H9 (cell line): ENCODE results near the gene HABP4. TPM values are rescaled to one million over a fixed set of nuclear protein-coding genes. Genes with fewer than 3 reads are reported as not detected.

Experiments used
- DNase-seq: peaks from one replicate; pipeline ENCODE4 v3.0.0-alpha.2; 2017
- H2AFZ ChIP-seq: one replicate; pipeline ENCODE4 v1.6.1; 2013; ENCODE audit warnings: mild to moderate bottlenecking, low read length, control low read depth, moderate library complexity
- H2AK5ac ChIP-seq: 2 replicates; pipeline ENCODE4 v1.6.1; 2013; ENCODE audit warnings: low read length, control low read depth, mixed read lengths; ENCODE audit not compliant: insufficient read length
- H2BK120ac ChIP-seq: one replicate; pipeline ENCODE4 v1.6.1; 2013; ENCODE audit warnings: low read depth, mild to moderate bottlenecking, low read length, control low read depth, inconsistent platforms; ENCODE audit not compliant: poor library complexity, severe bottlenecking
- H2BK12ac ChIP-seq: 2 replicates; pipeline ENCODE4 v1.6.1; 2013; ENCODE audit warnings: low read length, control low read depth, mixed read lengths, low read depth; ENCODE audit not compliant: insufficient read length
- H2BK15ac ChIP-seq: 2 replicates; pipeline ENCODE4 v1.6.1; 2013; ENCODE audit warnings: low read depth, low read length, control low read depth
- H2BK20ac ChIP-seq: one replicate; pipeline ENCODE4 v1.6.1; 2013; ENCODE audit warnings: low read depth, mild to moderate bottlenecking, low read length, control low read depth, inconsistent platforms; ENCODE audit not compliant: poor library complexity, severe bottlenecking
- H2BK5ac ChIP-seq: 2 replicates; pipeline ENCODE4 v1.6.1; 2013; ENCODE audit warnings: low read length, control low read depth, mixed read lengths; ENCODE audit not compliant: insufficient read length
- H3K14ac ChIP-seq: 2 replicates; pipeline ENCODE4 v1.6.1; 2013; ENCODE audit warnings: low read length, control low read depth; ENCODE audit not compliant: insufficient read depth
- H3K18ac ChIP-seq: 2 replicates; pipeline ENCODE4 v1.6.1; 2013; ENCODE audit warnings: low read depth, mild to moderate bottlenecking, mixed read lengths, low read length, control low read depth; ENCODE audit not compliant: insufficient read length
- H3K23ac ChIP-seq: 2 replicates; pipeline ENCODE4 v1.6.1; 2013; ENCODE audit warnings: low read length, control low read depth, mixed read lengths, low read depth; ENCODE audit not compliant: insufficient read length
- H3K23me2 ChIP-seq: 2 replicates; pipeline ENCODE4 v1.6.1; 2013; ENCODE audit warnings: low read depth, mild to moderate bottlenecking, mixed read lengths, low read length, control low read depth; ENCODE audit not compliant: insufficient read length, poor library complexity, severe bottlenecking
- H3K27ac ChIP-seq: 2 replicates; pipeline ENCODE4 v1.5.1; 2013; ENCODE audit warnings: low read length, control low read depth, mixed read lengths, low read depth; ENCODE audit not compliant: insufficient read length
- H3K27me3 ChIP-seq: 2 replicates; pipeline ENCODE4 v1.6.1; 2013; ENCODE audit warnings: low read length, control low read depth, inconsistent platforms; ENCODE audit not compliant: insufficient read depth
- H3K4ac ChIP-seq: 2 replicates; pipeline ENCODE4 v1.6.1; 2013; ENCODE audit warnings: low read depth, mild to moderate bottlenecking, control low read depth, inconsistent platforms, low read length, moderate library complexity
- H3K4me1 ChIP-seq: 2 replicates; pipeline ENCODE4 v1.6.1; 2013; ENCODE audit warnings: low read length, control low read depth, inconsistent platforms; ENCODE audit not compliant: insufficient read depth
- H3K4me2 ChIP-seq: 2 replicates; pipeline ENCODE4 v1.6.1; 2013; ENCODE audit warnings: low read length, control low read depth, mixed read lengths; ENCODE audit not compliant: insufficient read length, insufficient read depth
- H3K56ac ChIP-seq: 2 replicates; pipeline ENCODE4 v1.6.1; 2013; ENCODE audit warnings: low read depth, mild to moderate bottlenecking, mixed read lengths, low read length, control low read depth; ENCODE audit not compliant: insufficient read length
- H3K79me1 ChIP-seq: 2 replicates; pipeline ENCODE4 v1.6.1; 2013; ENCODE audit warnings: low read depth, mild to moderate bottlenecking, moderate library complexity, low read length, control low read depth, inconsistent platforms; ENCODE audit not compliant: insufficient read depth, poor library complexity, severe bottlenecking
- H3K79me2 ChIP-seq: 2 replicates; pipeline ENCODE4 v1.6.1; 2013; ENCODE audit warnings: low read length, control low read depth, inconsistent platforms; ENCODE audit not compliant: insufficient read depth
- H3K9ac ChIP-seq: 2 replicates; pipeline ENCODE4 v1.6.1; 2013; ENCODE audit warnings: low read length, control low read depth, mixed read lengths; ENCODE audit not compliant: insufficient read length; ENCODE audit errors: extremely low read depth
- H3K9me3 ChIP-seq: one replicate; pipeline ENCODE4 v1.6.1; 2013; ENCODE audit warnings: low read depth, low read length, inconsistent platforms; ENCODE audit not compliant: control insufficient read depth
- H3T11ph ChIP-seq: one replicate; pipeline ENCODE4 v1.6.1; 2013; ENCODE audit warnings: mild to moderate bottlenecking, low read length, control low read depth, inconsistent platforms
- H4K20me1 ChIP-seq: one replicate; pipeline ENCODE4 v1.6.1; 2013; ENCODE audit not compliant: control insufficient read depth, insufficient read length, insufficient read depth
- H4K5ac ChIP-seq: 2 replicates; pipeline ENCODE4 v1.6.1; 2013; ENCODE audit warnings: low read depth, mild to moderate bottlenecking, mixed read lengths, low read length, control low read depth; ENCODE audit not compliant: insufficient read length
- H4K8ac ChIP-seq: replicated peaks from 2 replicates; pipeline ENCODE4 v1.6.1; 2013; ENCODE audit warnings: low read length, control low read depth, mixed read lengths, low read depth; ENCODE audit not compliant: insufficient read length
- H4K91ac ChIP-seq: 2 replicates; pipeline ENCODE4 v1.6.1; 2013; ENCODE audit warnings: low read depth, mild to moderate bottlenecking, moderate library complexity, mixed read lengths, low read length, control low read depth; ENCODE audit not compliant: insufficient read length
- H3K27ac Mint-ChIP-seq, 3 experiments: 2 replicates in 2 of 3; 3 replicates in 1 of 3; pipeline ENCODE4 v1.8.0; 2020 to 2021; ENCODE audit warnings: mixed read lengths in 3 of 3, mild to moderate bottlenecking in 1 of 3, moderate library complexity in 1 of 3
- H3K27me3 Mint-ChIP-seq: 2 replicates; pipeline ENCODE4 v1.8.0; 2021; ENCODE audit warnings: low read depth, mild to moderate bottlenecking, moderate library complexity, mixed read lengths
- H3K36me3 Mint-ChIP-seq, 3 experiments: 2 replicates in 2 of 3; 3 replicates in 1 of 3; pipeline ENCODE4 v1.8.0; 2020 to 2021; ENCODE audit warnings: low read depth in 3 of 3, mixed read lengths in 3 of 3; ENCODE audit not compliant: insufficient read depth in 1 of 3
- H3K4me1 Mint-ChIP-seq, 2 experiments: 2 replicates each; pipeline ENCODE4 v1.8.0; 2020; ENCODE audit warnings: mixed read lengths in 2 of 2
- H3K4me3 Mint-ChIP-seq, 2 experiments: 2 replicates in 1 of 2; 3 replicates in 1 of 2; pipeline ENCODE4 v1.8.0; 2020 to 2021; ENCODE audit warnings: mild to moderate bottlenecking in 2 of 2, mixed read lengths in 2 of 2, moderate library complexity in 1 of 2
- H3K9me3 Mint-ChIP-seq, 2 experiments: 2 replicates in 1 of 2; 3 replicates in 1 of 2; pipeline ENCODE4 v1.8.0; 2020; ENCODE audit warnings: mild to moderate bottlenecking in 2 of 2, mixed read lengths in 2 of 2, moderate library complexity in 1 of 2
- WGBS: extraction: QIAGEN DNeasy Blood & Tissue Kit; methylation state at CpG from one replicate; pipeline ENCODE4 v1.1.7; 2013; ENCODE audit warnings: missing lambda C conversion rate, low lambda C conversion rate, mixed read lengths; ENCODE audit not compliant: insufficient read length; ENCODE audit errors: extremely low coverage; 5-methylcytosine and 5-hydroxymethylcytosine counted together
- total RNA-seq: library from RNA; stranded (reverse); gene quantifications from 2 replicates; pipeline ENCODE4 v1.2.1, GENCODE V29; 2021
- TF ChIP-seq, protein P1 (sequence below): fragments of 200-600 bp; sonication (generic); conservative IDR thresholded peaks from 3 replicates; pipeline ENCODE4 v1.8.0; 2021; ENCODE audit warnings: antibody characterized with exemption, mild to moderate bottlenecking

The HABP4 gene
- total RNA-seq, 1 experiment from 2014 or later, result 7.5 TPM

DNA sequence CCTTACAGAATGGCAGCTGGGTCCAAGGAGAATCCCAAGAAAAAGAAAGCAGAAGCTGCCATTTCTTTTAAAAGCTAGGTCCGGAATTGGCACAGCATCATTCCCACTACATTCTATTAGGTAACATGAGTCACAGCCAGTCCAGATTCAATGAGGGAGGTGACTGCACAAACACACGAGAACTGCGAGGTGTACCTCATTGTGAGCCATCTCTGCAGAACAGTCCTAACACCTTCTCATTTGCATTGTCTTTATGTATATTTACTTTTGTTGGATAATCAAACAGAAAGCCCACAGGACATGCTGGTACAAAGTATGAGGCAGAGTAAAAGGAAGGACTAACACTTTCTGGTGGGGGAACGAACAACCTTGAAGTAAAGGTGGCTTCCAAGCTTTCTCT is 14.6 kb upstream of the HABP4 start:
- Histone ChIP-seq H3K4ac (no peak overlapping the region), H3K56ac (no peak overlapping the region), H3K27ac (no peak overlapping the region), H2BK120ac (no peak overlapping the region), H2BK5ac (no peak overlapping the region), H2BK15ac (no peak overlapping the region), H3K4me1 (no peaks in the 10 kb centered on the region), H2BK12ac (no peak overlapping the region), H4K20me1 (no peaks in the 10 kb centered on the region), H3K18ac (no peak overlapping the region), H4K91ac (no peak overlapping the region), H3K23me2 (no peaks in the 10 kb centered on the region), H2BK20ac (no peak overlapping the region), H3K4me2 (no peak overlapping the region), H3K27me3 (no peaks in the 10 kb centered on the region), H4K5ac (no peak overlapping the region), H3K9ac (no peak overlapping the region), H3T11ph (no peak overlapping the region), H3K79me2 (no peaks in the 10 kb centered on the region), H3K23ac (no peak overlapping the region), H2AFZ (no peak overlapping the region), H4K8ac (no peak overlapping the region), H3K79me1 (no peaks in the 10 kb centered on the region), H3K14ac (no peak overlapping the region), H3K9me3 (no peaks in the 10 kb centered on the region), H2AK5ac (no peak overlapping the region)
- Mint-ChIP-seq H3K36me3 (no peaks in the 10 kb centered on the region), H3K9me3 (no peaks in the 10 kb centered on the region), H3K27me3 (no peaks in the 10 kb centered on the region; the same call in 1 of the 2 replicates), H3K4me3 (no peak overlapping the region), H3K4me1 (no peaks in the 10 kb centered on the region), H3K27ac (no peak overlapping the region)
- no peak for DNase-seq
- no CpG with 5 or more reads among the region's 4 CpGs for WGBS
- TF ChIP-seq, protein P1, sequence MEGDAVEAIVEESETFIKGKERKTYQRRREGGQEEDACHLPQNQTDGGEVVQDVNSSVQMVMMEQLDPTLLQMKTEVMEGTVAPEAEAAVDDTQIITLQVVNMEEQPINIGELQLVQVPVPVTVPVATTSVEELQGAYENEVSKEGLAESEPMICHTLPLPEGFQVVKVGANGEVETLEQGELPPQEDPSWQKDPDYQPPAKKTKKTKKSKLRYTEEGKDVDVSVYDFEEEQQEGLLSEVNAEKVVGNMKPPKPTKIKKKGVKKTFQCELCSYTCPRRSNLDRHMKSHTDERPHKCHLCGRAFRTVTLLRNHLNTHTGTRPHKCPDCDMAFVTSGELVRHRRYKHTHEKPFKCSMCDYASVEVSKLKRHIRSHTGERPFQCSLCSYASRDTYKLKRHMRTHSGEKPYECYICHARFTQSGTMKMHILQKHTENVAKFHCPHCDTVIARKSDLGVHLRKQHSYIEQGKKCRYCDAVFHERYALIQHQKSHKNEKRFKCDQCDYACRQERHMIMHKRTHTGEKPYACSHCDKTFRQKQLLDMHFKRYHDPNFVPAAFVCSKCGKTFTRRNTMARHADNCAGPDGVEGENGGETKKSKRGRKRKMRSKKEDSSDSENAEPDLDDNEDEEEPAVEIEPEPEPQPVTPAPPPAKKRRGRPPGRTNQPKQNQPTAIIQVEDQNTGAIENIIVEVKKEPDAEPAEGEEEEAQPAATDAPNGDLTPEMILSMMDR, result no peak
